A673 (cell line): ENCODE results near the gene PRF1. TPM values are rescaled to one million over a fixed set of nuclear protein-coding genes. Genes with fewer than 3 reads are reported as not detected.
A peak's percentile ranks its signal among the peaks of the same experiment; 100 is the strongest.

Source experiments
- BruUV-seq: library from RNA; stranded (reverse); fragments of 400-500 nt; replicated peaks from 2 replicates; lab custom pipeline; 2021; lab: Mats Ljungman, UMichigan
- CTCF ChIA-PET: fragments of 300-600 bp; sonication (Branson Sonifier 250); formaldehyde crosslinking; loops from one replicate; lab custom pipeline; 2022; ENCODE audit warnings: antibody characterized with exemption; lab: Charles Lee
- POLR2A ChIA-PET: fragments of 300-600 bp; sonication (Branson Sonifier 250); formaldehyde crosslinking; loops from one replicate; lab custom pipeline; 2022; ENCODE audit warnings: antibody characterized with exemption; ENCODE audit not compliant: low non-redundant PET; lab: Charles Lee
- DNase-seq: peaks from one replicate; pipeline ENCODE4 v3.0.0-alpha.2; 2015; ENCODE audit warnings: low spot score
- H3K27ac ChIP-seq: fragments of 200-600 bp; sonication (generic); 2 replicates; pipeline ENCODE4 v1.5.1; 2016; ENCODE audit warnings: mixed run types, low read depth, mild to moderate bottlenecking, mixed read lengths, antibody characterized with exemption, low read length; ENCODE audit not compliant: poor library complexity, severe bottlenecking
- H3K27me3 ChIP-seq: fragments of 200-600 bp; sonication (generic); replicated peaks from 2 replicates; pipeline ENCODE4 v1.6.1; 2017; ENCODE audit warnings: mixed run types, low read depth, mild to moderate bottlenecking, mixed read lengths, antibody characterized with exemption, low read length; ENCODE audit not compliant: insufficient read depth, poor library complexity
- H3K36me3 ChIP-seq: fragments of 200-600 bp; sonication (generic); 2 replicates; pipeline ENCODE4 v1.6.1; 2016; ENCODE audit warnings: mixed run types, mild to moderate bottlenecking, mixed read lengths, antibody characterized with exemption, low read length; ENCODE audit not compliant: insufficient read depth, poor library complexity, severe bottlenecking
- H3K4me1 ChIP-seq: fragments of 200-600 bp; sonication (generic); 2 replicates; pipeline ENCODE4 v1.6.1; 2017; ENCODE audit warnings: mixed run types, mild to moderate bottlenecking, mixed read lengths, antibody characterized with exemption, low read length; ENCODE audit not compliant: insufficient read depth, poor library complexity, severe bottlenecking
- H3K4me3 ChIP-seq: fragments of 200-600 bp; sonication (generic); 2 replicates; pipeline ENCODE4 v1.5.1; 2016; ENCODE audit warnings: low read depth, mixed run types, mild to moderate bottlenecking, mixed read lengths, low read length; ENCODE audit not compliant: poor library complexity, severe bottlenecking
- H3K9me3 ChIP-seq: fragments of 200-600 bp; sonication (generic); 2 replicates; pipeline ENCODE4 v1.6.1; 2016; ENCODE audit warnings: mixed run types, low read depth, mild to moderate bottlenecking, mixed read lengths, antibody characterized with exemption, low read length; ENCODE audit not compliant: poor library complexity, severe bottlenecking
- CTCF ChIP-seq: fragments of 300-800, 200-600 bp; sonication (generic); conservative IDR thresholded peaks from 2 replicates; pipeline ENCODE4 v1.5.1; 2017; ENCODE audit warnings: low read depth, mild to moderate bottlenecking, antibody characterized with exemption, low read length, moderate library complexity, mixed read lengths
- EZH2 ChIP-seq: fragments of 200-600 bp; sonication (generic); IDR thresholded peaks from 2 replicates; pipeline ENCODE4 v1.6.1; 2017; ENCODE audit warnings: borderline replicate concordance, low read depth, mild to moderate bottlenecking, mixed read lengths, antibody characterized with exemption, low read length; ENCODE audit not compliant: poor library complexity, severe bottlenecking
- intact Hi-C: fragments of 100-400 bp; cut with micrococcal nuclease; formaldehyde crosslinking; loops from one replicate; pipeline ENCODE4 v1.10.0; 2022; ENCODE audit not compliant: unreplicated experiment
- total RNA-seq: library from RNA; stranded (reverse); gene quantifications from 2 replicates; pipeline ENCODE4 v1.2.3, GENCODE V29; 2021

PRF1 gene
- total RNA-seq, 1 experiment from 2014 or later, result not detected

DNA sequence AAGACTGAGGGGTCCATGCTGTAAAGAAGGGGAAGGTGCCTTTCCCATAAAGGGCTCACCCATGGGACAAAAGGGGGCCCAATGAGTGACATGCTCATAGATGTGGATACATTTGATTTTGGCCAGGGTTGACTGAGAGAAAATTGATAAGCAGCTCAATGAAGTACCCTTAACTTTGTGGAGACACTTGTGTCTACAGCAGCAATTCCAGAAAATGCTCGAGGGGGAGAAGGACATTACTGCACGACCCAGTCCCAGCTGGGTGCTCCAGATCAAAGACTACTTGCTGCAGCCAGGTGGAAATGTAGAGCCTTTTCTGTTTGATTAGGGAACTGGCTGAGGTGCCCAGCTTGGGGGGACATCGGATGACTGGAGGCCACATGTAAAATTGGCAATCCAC is 47.6 kb upstream of the PRF1 start:
- TF ChIP-seq EZH2 (no peak), CTCF (no peak)
- no peaks in the 10 kb centered on the region for H3K27me3 ChIP-seq

DNA sequence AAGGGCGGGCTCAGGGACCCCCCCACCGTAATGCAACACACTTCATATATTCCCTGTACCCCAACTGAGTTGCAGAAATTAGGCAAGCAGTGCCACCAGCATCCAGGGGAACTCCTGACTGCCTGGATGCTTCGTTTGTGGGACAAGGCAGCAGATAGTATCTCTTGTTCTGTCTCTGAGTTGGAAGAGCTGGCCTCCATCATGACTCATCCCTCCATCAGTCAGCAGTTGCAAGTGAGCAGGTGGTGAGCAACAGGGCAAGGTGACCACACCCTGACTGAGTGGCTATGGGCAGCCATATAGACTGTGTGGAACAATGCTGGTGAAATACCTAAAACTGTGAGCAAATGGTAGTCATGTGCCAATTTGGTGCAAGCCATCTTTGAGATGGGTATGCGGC is 47.0 kb upstream of the PRF1 start:
- DNase-seq, result no peak
- no TSS peak for BruUV-seq
- no peaks in the 10 kb centered on the region for H3K36me3 ChIP-seq
- no peaks in the 10 kb centered on the region for H3K4me1 ChIP-seq
- H3K27me3 ChIP-seq, result no peaks in the 10 kb centered on the region
- CTCF ChIA-PET, result no interaction called here
- H3K4me3 ChIP-seq, result no peak overlapping the region
- H3K9me3 ChIP-seq, result peaks cover 5% of the 10 kb centered on the region
- intact Hi-C loops, result no loop called here
- H3K27ac ChIP-seq, result no peak overlapping the region
- no peak for TF ChIP-seq EZH2
- no peak for TF ChIP-seq CTCF
- POLR2A ChIA-PET, result no interaction called here

More for the DNA sequence above, 47.6 kb upstream of the PRF1 start:
- ChIA-PET POLR2A (no interaction called here), CTCF (no interaction called here)
- intact Hi-C loops, result no loop called here
- H3K27ac ChIP-seq, result no peak overlapping the region
- H3K4me1 ChIP-seq, result no peaks in the 10 kb centered on the region
- no TSS peak for BruUV-seq
- DNase-seq, result no peak
- H3K9me3 ChIP-seq, result peaks cover 5% of the 10 kb centered on the region
- no peak overlapping the region for H3K4me3 ChIP-seq
- no peaks in the 10 kb centered on the region for H3K36me3 ChIP-seq

DNA sequence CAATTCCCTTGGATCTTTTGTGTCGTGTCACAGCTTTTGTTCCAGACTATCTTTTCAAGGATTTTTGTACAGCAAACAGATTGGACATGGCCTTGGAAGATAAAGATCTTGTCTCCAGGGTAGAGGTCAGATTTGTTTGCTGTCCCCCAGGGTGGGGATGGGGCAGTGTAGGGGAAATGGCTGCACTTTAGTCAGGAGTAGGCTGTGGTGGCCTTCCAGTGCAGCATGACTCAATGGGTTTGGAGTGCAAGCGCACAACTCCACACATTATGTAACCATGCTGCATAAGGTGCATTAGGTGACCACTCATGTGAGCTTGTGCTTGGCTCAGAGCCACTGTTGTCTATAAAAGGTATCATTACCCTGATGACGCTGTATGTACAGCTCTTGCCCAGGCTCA is 45.9 kb upstream of the PRF1 start:
- Histone ChIP-seq H3K27ac (no peak overlapping the region), H3K4me1 (no peaks in the 10 kb centered on the region), H3K36me3 (no peaks in the 10 kb centered on the region), H3K27me3 (no peaks in the 10 kb centered on the region), H3K9me3 (peaks cover 5% of the 10 kb centered on the region), H3K4me3 (no peak overlapping the region)
- CTCF ChIA-PET, result no interaction called here
- TF ChIP-seq CTCF (no peak), EZH2 (no peak)
- BruUV-seq, result no TSS peak
- POLR2A ChIA-PET, result no interaction called here
- DNase-seq, result peak; percentile 17
- intact Hi-C loops, result no loop called here
